PC-9 (cell line): ENCODE measurements around the gene SEBOX.

Source experiments
- EZH2 ChIP-seq: fragments of 200-600 bp; sonication (generic); IDR thresholded peaks from 2 replicates; pipeline ENCODE4 v1.8.0; 2017; ENCODE audit warnings: antibody characterized with exemption, low read depth
- TF ChIP-seq, protein P1 (sequence below): fragments of 200-600 bp; sonication (generic); conservative IDR thresholded peaks from 2 replicates; pipeline ENCODE4 v1.6.1; 2017; ENCODE audit warnings: mixed run types, antibody characterized with exemption, mild to moderate bottlenecking, moderate library complexity

DNA sequence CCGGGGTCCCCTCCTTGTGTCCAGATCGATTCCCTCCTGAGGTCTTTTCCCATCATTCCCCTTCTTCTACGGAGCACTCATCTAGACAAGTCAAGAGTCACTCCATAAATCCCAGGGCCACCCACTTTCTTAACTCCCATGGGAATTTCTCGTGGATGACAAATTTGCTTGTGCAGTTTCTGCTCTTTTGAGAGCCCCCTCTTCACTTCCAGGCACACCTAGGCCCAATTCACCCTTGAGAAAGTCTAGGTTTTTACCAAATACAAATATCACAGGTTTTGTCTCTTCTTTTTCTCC, 7.2 kb downstream of the SEBOX start:
- TF ChIP-seq, protein P1, sequence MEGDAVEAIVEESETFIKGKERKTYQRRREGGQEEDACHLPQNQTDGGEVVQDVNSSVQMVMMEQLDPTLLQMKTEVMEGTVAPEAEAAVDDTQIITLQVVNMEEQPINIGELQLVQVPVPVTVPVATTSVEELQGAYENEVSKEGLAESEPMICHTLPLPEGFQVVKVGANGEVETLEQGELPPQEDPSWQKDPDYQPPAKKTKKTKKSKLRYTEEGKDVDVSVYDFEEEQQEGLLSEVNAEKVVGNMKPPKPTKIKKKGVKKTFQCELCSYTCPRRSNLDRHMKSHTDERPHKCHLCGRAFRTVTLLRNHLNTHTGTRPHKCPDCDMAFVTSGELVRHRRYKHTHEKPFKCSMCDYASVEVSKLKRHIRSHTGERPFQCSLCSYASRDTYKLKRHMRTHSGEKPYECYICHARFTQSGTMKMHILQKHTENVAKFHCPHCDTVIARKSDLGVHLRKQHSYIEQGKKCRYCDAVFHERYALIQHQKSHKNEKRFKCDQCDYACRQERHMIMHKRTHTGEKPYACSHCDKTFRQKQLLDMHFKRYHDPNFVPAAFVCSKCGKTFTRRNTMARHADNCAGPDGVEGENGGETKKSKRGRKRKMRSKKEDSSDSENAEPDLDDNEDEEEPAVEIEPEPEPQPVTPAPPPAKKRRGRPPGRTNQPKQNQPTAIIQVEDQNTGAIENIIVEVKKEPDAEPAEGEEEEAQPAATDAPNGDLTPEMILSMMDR: no peak
- TF ChIP-seq EZH2: no peak
